GM19043 (cell line): ENCODE results near the gene PCDH9.
"Not testable (repeated sequence)": the region's sequence is repeated elsewhere in the genome, so short reads cannot be mapped to it uniquely, and the experiment has no call there.

ENCODE experiments used
- ATAC-seq: cut with Tn5 transposase; IDR thresholded peaks from one replicate; pipeline ENCODE4 v1.9.1; 2021; ENCODE audit warnings: low read depth; ENCODE audit not compliant: unreplicated experiment

PCDH9 gene

DNA sequence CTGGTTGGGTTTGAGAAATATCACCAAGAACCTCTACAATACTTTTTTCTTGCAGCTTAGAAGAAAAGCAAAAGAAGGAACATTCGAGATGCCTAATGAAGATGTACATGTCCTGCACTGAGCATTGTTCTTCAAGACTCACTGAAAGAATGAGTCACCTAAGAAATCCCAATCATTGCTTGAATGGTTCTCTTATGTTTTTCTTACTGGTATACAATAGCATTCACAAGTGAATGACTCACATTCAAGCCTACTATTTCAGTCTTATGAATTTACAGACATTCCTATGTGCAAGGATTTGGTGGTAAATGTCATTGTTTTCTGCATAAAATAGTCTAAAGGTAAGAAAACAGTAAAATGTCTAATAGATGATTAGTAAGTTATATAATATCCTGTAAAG lies 594.6 kb downstream of the PCDH9 start:
- no peak for ATAC-seq

DNA sequence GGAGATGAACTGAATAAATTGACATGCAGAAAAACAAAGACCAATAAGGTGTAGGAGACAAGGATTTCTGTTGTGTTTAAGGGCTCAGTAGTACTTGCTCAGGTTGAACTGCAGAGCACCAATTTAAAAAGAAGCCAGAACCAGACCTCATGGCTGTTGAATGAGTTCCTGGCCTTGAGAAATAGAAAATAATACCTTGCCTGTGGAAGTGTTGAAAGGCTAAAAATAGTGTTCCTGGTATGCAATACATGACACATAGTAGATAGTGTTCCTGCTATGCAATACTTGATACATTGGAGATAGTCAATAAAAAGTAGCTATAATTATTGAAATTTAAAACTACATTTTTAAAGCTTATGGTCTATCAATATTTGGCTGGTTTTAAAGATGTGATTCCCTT lies 595.8 kb downstream of the PCDH9 start:
- no peak for ATAC-seq

DNA sequence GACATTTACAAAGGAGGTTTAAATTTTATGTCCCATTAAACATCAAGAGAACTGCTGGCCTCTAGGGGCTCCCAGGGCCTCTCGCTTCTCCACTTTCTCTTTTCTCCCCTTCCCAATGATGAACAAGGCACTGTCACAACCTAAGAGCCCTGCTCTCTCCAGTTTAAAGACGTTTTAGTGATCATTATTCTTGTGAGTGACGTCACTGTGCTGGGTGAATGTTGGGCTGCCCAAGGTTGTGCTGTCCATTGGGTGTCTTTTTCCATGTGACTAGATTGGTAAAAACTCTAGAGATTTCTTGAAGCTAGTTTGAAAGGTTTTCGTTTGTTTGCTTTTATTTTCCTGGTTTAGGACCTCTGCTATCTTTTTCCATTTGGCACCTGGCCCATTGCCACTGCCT lies 602.6 kb downstream of the PCDH9 start:
- no peak for ATAC-seq

DNA sequence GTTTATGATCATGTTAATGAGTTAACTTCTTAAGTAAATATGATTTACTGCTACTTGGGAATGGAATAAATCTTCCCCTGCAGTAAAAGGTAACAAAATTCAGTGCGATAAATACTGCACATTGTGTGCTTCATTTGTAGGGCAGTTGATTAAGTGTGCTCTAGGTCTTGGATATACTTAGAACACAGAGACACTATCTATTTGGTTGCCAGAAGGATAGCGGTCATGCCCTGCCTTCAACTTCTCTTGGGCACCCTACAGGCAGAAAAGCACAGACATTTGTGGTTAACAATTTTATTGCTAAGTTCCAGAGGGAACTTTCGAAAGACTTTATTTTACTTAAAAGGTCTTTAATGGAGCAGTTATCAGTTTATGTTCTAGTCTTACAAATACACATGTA lies 605.8 kb downstream of the PCDH9 start:
- ATAC-seq, result no peak

DNA sequence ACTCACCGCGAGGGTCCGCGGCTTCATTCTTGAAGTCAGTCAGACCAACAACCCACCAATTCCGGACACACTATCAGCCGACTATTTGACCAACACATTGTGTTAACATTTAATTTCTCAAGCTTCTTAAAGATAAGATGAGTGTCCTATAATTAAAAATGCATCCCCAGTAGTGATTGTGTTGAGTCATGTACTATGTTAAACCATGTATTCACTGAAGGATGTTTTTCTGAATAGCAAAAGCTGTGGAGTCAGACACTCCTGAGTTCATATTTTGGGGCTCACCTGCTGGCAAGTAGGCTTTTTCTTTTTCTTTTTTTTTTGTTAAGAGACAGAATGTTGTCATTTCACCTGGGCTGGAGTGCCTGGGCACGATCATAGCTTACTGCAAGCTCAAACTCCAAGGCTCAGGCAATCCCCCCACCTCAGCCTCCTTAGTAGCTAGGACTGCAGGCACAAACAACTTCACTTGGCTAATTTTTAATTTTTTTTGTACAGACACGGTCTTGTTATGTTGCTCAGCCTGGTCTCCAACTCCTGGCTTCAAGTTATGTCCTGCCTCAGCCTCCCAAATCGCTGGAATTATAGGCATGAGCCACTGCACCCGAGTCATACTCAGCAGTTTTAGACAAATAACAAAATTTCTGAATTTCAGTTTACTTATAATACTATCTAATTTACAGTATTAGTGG lies 606.9 kb downstream of the PCDH9 start:
- ATAC-seq, result no peak

DNA sequence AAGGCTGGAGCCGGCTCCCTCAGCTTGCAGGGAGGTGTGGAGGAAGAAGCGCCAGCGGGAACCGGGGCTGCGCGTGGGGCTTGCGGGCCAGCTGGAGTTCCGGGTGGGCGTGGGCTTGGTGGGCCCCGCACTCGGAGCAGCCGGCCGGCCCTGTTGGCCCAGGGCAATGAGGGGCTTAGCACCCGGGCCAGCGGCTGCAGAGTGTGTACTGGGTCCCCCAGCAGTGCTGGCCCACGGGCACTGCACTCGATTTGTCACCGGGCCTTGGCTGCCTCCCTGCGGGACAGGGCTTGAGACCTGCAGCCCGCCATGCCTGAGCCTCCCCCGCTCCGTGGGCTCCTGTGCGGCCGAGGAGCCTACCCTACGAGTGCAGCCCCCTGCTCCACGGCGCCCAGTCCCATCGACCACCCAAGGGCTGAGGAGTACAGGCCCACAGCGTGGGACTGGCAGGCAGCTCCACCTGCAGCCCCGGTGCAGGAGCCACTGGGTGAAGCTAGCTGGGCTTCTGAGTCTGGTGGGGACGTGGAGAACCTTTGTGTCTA lies 608.2 kb downstream of the PCDH9 start:
- ATAC-seq, result not testable (repeated sequence)

DNA sequence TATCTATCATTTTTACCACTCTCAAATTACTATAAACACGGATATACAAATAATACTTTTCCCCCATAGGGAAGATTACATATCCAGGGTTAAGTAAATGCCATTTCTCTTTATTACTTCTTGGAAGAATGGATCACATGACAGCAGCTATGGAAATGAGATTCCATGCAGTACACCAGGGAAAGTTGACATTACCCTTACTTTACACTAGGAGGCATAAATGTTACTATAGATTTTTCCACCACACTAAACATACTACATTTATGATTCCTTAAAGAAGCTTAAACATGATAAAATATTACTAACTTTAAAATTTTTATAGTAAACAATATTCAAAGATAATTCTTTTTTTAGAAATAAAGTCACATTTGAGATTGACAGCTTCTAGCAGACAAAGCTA lies 611.4 kb downstream of the PCDH9 start:
- peak; percentile 61 for ATAC-seq

DNA sequence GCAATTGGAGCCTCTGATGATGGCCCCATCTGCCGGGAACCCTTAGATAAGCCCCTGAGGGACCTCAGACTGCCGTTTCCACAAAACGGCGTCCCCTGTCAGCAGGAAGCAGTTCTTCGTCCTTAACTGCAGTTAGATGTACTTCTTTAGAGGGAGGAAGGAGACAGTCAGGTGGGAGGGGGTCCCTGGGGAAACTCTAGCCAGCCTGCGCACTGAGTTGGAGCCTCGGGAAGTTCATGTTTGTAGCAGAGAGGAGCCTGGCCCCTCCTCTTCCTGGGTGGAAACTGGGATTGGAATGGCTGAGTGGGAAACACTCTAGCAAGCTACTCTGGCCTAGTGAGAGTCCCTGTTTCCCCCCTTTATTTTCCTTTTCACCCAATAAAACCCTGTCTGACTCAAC lies 612.4 kb downstream of the PCDH9 start:
- ATAC-seq, result no peak

DNA sequence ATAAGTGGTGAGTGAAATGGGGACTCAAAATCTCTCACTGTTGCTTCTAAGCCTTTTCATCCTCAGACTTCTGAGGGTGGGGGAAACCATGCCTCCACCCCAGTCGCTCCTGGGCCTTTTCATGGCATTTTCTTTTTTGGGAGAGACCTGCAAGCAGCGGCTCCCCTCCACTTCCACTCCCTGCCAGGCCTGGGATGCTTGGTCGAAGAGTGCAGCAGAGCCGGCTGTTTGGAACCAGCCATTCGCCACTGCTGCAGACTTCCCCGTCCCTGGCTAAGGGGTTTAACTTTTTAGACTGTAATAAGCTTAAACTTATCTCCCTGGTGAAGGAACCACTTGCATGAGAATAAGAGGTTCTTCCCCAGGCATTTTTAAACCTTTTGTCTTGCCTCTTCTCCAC lies 617.2 kb downstream of the PCDH9 start:
- ATAC-seq, result no peak

DNA sequence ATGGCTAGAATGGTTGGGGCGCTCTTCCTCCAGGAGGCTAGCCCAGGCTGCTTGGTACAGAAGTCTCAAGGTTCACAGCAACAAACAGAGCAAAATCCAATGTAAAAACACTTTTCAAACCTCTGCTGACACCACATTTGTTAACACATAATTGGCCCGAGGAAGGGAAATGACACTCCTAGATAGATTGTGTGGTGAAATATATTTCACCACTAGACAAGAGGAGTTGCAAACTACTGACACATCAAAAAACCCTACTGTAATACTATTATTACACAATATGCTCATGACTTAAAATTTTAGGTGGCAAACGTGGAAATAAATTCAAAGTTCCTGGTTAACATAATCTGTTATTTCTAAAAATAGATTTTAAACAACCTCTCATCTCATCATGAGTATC lies 643.6 kb downstream of the PCDH9 start:
- no peak for ATAC-seq

DNA sequence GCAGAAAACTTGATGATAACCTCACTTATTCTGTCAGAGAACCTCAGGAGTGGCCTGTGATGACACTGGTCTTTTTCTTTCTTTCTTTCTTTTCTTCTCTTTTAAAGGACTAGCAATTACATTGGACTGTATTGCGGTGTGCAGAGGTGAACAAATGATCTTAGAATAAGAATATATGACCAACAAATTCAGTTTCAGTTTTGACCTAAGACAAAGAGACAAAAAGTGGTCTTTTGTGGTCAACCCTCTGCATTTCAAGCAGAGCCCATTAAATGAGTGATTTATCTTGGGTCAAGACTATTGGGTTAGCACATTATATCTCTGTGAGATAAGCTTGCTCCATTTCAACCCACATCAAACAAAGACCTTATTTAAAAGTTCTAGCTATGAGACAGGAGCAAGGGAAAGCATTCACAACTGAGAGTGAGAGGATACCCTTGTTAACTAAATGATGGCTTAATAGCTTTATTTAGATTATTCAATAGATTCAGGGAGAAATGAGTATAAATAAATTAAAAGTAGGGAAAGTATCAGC lies 644.4 kb downstream of the PCDH9 start:
- no peak for ATAC-seq

DNA sequence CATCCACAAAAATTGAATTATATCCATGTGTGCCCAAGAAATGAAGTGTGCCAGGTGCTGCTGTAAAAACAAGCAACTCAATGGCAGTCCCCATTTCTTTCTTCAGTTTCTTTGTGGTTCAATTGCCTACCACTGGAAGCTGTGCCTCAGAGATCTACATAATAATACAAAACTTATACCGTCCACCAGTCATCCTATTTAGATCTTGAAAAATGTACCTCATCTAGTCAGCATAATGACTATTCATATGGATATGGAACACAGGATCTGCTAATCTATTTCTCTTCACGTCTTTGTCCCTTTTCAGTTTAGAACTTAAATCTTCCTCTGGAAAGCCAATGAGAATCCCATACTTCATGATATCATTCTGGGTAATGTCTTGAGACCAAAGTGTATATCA lies 648.5 kb downstream of the PCDH9 start:
- no peak for ATAC-seq

DNA sequence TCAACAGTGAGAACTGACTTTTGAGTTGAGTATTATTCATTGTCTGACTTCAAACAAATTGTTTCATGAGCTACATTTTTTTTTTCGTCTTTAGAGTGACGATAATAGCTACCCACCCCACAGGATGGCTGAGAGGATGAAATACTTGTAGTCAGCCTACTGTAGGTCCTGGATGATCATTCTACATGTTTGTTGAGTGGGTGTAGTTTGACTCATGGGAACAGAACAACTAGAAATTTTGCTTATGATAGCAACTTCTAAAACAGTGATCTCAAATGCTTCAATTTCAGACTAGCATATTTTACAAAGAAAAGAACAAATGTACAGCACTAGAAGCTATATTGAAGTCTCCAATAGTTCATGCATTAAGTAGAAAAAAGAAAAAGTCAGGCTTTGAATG lies 651.8 kb downstream of the PCDH9 start:
- ATAC-seq, result no peak

DNA sequence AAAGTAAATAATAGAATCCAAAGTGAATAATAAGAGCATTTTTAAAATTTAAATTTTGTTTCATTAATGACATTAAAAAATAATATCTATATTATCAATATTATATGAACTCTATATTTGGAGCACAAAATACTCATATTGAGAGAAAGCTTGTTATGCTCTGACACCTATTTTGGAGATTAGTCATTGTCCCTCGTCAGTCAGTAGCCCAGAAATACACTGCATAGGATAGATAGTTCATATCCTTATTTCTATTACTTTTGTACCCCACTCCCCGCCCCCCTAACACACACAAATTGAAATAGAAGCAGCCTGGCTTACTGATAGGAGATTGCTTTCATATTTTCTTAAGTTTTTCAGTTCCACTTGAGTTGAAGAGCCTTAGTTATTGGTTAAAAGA lies 652.8 kb downstream of the PCDH9 start:
- no peak for ATAC-seq

DNA sequence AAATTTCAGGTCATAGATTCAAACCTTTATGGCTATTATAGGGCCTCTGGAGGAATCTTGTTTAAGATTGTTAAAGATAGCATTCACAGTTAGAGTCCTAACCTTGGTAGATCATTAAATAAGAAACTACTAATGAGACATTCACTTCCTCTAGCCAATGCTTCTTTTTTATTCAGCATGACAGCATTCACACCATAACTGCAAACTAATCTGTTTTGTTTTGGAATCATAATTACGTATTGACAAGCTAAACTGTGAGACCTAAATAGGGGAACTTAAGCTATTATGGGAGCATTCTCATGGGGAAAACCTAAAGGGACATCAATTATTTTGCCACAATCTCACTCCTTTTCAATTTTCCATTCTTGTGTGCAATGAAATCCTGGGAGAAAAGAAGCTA lies 653.8 kb downstream of the PCDH9 start:
- peak; percentile 65 for ATAC-seq

DNA sequence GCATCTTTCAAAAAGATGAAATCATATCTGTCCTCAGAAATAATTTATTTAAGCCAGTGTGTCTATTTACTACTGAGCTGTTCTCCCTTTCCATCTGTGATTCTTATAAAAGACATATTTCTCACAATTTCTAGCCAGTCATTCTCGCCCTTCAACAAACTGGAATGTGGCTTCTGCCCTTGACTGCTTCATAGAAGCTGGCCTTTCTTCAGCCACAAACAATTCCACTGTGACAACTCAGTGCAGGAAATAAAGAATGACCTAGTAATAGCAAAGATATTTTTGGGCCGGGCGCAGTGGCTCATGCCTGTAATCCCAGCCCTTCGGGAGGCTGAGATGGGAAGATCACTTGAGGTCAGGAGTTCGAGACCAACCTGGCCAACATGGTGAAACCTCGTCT lies 655.5 kb downstream of the PCDH9 start:
- ATAC-seq, result no peak

DNA sequence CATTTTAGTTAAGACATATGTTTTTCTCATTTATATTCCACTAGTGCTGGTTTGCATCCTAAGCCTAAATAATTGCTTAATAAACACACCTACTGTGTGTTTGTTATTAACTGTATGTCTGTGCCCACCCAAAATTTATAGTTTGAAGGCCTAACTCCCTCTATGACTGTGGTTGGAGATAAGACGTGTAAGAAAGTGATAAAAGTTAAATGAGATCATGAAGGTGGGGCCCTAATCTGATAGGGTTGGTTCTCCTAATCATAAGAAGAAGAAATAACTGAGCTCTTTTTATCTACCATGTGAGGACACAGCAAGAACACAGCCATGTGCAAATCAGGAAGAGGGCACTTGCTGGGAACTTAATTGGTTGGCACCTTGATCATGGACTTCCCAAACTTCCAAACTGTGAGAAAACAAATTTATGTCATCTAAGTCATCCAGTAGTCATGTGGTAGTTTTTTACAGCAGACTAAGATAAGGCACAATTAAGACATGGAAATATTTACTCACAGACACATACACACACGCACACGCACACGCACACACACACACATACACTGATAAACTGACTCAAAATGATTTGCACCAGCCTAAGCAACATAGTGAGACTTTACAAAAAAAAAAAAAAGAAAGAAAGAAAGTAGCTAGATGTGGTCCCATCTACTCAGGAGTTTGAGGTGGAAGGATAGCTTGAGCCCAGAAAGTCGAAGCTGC lies 662.1 kb downstream of the PCDH9 start:
- no peak for ATAC-seq

DNA sequence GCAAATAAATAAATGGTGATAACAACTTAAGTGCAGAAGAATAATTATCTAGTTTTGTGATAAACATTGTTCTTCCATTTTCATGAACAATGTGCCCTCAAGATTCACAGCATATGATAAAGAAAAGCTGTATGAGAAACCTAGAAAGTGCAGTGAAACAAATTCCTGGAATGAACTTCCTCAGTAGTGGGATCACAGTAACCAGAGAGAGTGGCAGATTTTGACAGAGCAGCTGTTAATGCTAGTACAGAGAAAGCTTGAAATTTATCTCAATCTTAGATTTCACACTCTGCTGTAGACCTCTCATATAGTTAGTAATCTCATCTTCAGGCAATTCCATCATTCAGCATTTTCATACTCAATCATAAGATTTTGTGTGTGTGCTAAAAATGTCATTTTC lies 664.9 kb downstream of the PCDH9 start:
- ATAC-seq, result no peak

DNA sequence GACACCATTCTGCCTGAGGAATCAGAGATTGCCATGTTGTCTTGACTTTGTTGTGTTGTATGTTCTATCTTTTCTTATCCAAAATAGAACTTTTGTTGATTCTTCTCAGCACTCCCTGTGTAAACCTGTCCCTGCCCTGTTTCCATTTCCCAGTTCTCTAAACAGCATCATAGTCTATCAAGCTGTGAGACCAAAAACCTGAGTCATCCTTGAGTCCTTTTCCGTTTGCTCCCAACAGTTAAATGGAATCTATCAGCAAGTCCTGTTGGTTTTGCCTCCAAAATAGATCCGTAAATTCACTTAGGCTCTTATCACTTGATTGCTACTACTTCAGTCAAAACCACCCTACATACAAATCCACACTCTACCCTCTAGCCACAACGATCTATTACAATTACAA lies 667.1 kb downstream of the PCDH9 start:
- no peak for ATAC-seq

DNA sequence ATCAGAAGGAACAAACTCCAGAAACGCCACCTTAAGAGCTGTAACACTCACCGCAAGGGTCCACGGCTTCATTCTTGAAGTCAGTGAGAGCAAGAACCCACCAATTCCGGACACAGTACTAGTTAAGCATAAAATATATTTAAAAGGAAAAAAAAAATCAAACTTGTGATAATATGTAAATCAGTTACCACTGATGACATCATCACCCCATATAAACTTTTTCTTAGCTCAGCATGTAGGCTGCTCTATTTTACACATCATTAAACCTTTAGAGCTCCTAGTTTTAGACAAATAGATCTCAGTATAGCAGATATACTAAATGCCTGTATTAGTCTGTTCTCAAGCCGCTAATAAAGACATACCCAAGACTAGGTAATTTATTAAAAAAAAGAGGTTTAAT lies 668.1 kb downstream of the PCDH9 start:
- ATAC-seq, result no peak

DNA sequence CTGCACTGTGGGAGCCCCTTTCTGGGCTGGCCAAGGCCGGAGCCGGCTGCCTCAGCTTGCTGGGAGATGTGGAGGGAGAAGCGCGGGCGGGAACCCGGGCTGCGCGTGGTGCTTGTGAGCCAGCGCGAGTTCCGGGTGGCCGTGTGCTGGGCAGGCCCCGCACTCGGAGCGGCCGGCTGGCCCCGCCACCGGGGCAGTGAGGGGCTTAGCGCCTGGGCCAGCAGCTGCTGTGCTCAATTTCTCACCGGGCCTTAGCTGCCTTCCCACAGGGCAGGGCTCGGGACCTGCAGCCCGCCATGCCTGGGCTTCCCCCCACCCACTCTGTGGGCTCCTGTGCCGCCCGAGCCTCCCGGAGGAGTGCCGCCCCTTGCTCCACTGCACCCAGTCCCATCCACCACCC lies 669.1 kb downstream of the PCDH9 start:
- no peak for ATAC-seq

DNA sequence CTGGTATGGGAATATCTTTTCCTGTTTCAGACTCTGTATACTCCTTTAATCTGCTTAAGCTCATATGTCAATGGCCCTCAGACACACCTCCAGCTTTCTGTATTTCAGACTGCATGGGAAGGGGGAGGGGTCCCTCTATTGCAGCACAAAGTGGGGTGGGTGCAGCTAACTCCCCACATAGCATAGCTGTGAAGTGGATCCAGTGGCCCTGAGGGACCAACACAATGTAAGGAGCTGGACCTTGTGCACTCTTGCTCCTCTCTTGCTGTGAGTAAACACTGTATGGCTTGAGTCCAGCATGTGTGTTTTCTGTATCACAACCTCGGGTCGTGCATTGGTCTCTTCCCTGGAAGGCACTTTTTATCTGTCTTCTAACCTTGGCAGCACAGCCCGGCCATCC lies 669.9 kb downstream of the PCDH9 start:
- ATAC-seq, result no peak
